Fibroblast of lung (primary cell): Measurements from ENCODE around the gene MUSTN1. TPM values are rescaled to one million over a fixed set of nuclear protein-coding genes. Genes with fewer than 3 reads are reported as not detected.

Experiments
- DNase-seq, 2 donors: peaks; one replicate each; pipeline versions ENCODE4 v3.0.0 to v3.0.0-alpha.2; 2010; ENCODE audit warnings: low read depth in 2 of 2
- H2AFZ ChIP-seq: 2 replicates; pipeline ENCODE4 v1.5.1; 2012; ENCODE audit warnings: low read length, control low read depth, inconsistent platforms
- H3K27ac ChIP-seq: 2 replicates; pipeline ENCODE4 v1.5.1; 2011; ENCODE audit warnings: low read length, control low read depth; ENCODE audit not compliant: insufficient read depth
- H3K27me3 ChIP-seq: 2 replicates; pipeline ENCODE4 v1.5.1; 2011; ENCODE audit warnings: mild to moderate bottlenecking, low read length; ENCODE audit not compliant: control insufficient read depth, insufficient read depth
- H3K36me3 ChIP-seq: 2 replicates; pipeline ENCODE4 v1.5.1; 2011; ENCODE audit warnings: low read length; ENCODE audit not compliant: control insufficient read depth, insufficient read depth
- H3K4me1 ChIP-seq: 2 replicates; pipeline ENCODE4 v1.5.1; 2011; ENCODE audit warnings: low read length; ENCODE audit not compliant: control insufficient read depth, insufficient read depth; ENCODE audit errors: extremely low read depth
- H3K4me2 ChIP-seq: 2 replicates; pipeline ENCODE4 v1.5.1; 2011; ENCODE audit warnings: low read length, control low read depth; ENCODE audit not compliant: insufficient read depth; ENCODE audit errors: extremely low read depth
- H3K4me3 ChIP-seq, 4 experiments: fragments of 200-600 bp in 1 of 4; sonication (generic) in 1 of 4; replicated peaks in 1 of 4; 2 replicates each; pipeline ENCODE4 v1.5.1; 2011 to 2016; ENCODE audit warnings: low read length in 4 of 4, low read depth in 3 of 4, mild to moderate bottlenecking in 3 of 4, control low read depth in 2 of 4, inconsistent platforms in 1 of 4, mixed read lengths in 1 of 4; ENCODE audit not compliant: insufficient read depth in 1 of 4; ENCODE audit errors: control extremely low read depth in 1 of 4
- H3K79me2 ChIP-seq: 2 replicates; pipeline ENCODE4 v1.5.1; 2012; ENCODE audit warnings: mild to moderate bottlenecking, low read length, inconsistent platforms; ENCODE audit not compliant: control insufficient read depth, insufficient read depth
- H3K9ac ChIP-seq: 2 replicates; pipeline ENCODE4 v1.5.1; 2011; ENCODE audit warnings: mild to moderate bottlenecking, low read length, control low read depth; ENCODE audit not compliant: insufficient read depth
- H3K9me3 ChIP-seq: 2 replicates; pipeline ENCODE4 v1.5.1; 2012; ENCODE audit warnings: low read depth, low read length; ENCODE audit not compliant: control insufficient read depth, insufficient read depth
- H4K20me1 ChIP-seq: 2 replicates; pipeline ENCODE4 v1.5.1; 2011; ENCODE audit warnings: low read length; ENCODE audit not compliant: control insufficient read depth, insufficient read depth; ENCODE audit errors: extremely low read depth
- EZH2 ChIP-seq: IDR thresholded peaks from 2 replicates; pipeline ENCODE4 v1.5.1; 2012; ENCODE audit warnings: low read length, control low read depth, mild to moderate bottlenecking; ENCODE audit errors: missing control alignments
- polyA plus RNA-seq, 2 donors: library from polyadenylated mRNA; depleted of rRNA in 1 of 2; stranded (reverse) in 1 of 2; unstranded in 1 of 2; fragments of >200 nt; gene quantifications; 2 replicates each; pipeline ENCODE4 v1.2.1, GENCODE V29; 2011 to 2012; ENCODE audit warnings: missing spikeins in 1 of 2
- total RNA-seq: library from RNA; depleted of rRNA; stranded (reverse); fragments of >200 nt; gene quantifications from 2 replicates; pipeline ENCODE4 v1.2.1, GENCODE V29; 2014
- TF ChIP-seq, protein P1 (sequence below), 2 donors: IDR thresholded peaks in 1 of 2; conservative IDR thresholded peaks in 1 of 2; 1 replicate in 1 of 2; 2 replicates in 1 of 2; pipeline ENCODE4 v1.5.1; 2011 to 2012; ENCODE audit warnings: low read length in 2 of 2, control low read depth in 1 of 2, inconsistent platforms in 1 of 2, low read depth in 1 of 2, mild to moderate bottlenecking in 1 of 2

MUSTN1 gene
- total and polyA plus RNA-seq, 2 donors (not counting 1 experiment from before 2014, with no cell fraction given), result 3.2 TPM; not detected in 1

DNA sequence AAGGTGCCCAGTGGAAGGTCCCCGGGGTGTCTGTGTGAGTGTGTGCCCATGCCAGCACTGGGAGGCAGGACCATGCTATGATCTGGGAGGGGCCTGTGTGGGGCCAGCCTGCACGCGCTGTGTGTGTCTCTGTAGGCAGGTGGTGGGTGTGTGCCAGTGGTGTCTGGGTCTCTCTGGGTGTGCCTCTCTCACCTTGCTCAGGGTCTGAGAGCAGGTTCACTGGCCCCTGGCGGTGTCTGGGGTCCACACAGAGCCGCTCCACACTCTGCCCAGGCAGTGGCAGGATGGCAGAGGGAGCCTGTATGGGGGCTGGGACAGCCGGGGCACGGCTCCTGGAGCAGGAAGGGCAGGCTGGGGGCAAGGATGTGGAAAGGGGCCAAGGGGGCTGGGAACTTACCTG lies 17.0 kb downstream of the MUSTN1 start:
- TF ChIP-seq, protein P1, sequence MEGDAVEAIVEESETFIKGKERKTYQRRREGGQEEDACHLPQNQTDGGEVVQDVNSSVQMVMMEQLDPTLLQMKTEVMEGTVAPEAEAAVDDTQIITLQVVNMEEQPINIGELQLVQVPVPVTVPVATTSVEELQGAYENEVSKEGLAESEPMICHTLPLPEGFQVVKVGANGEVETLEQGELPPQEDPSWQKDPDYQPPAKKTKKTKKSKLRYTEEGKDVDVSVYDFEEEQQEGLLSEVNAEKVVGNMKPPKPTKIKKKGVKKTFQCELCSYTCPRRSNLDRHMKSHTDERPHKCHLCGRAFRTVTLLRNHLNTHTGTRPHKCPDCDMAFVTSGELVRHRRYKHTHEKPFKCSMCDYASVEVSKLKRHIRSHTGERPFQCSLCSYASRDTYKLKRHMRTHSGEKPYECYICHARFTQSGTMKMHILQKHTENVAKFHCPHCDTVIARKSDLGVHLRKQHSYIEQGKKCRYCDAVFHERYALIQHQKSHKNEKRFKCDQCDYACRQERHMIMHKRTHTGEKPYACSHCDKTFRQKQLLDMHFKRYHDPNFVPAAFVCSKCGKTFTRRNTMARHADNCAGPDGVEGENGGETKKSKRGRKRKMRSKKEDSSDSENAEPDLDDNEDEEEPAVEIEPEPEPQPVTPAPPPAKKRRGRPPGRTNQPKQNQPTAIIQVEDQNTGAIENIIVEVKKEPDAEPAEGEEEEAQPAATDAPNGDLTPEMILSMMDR (conservative IDR thresholded peaks at IDR 0.05 in 1 of 2, IDR thresholded peaks at IDR 0.05 in 1 of 2; ENCODE audit: low read depth in 1 of 2, low read length in 2 of 2), result no peak
- no peak for TF ChIP-seq EZH2
- no peak for DNase-seq
- no peaks in the 10 kb centered on the region for H3K79me2 ChIP-seq
- no peak overlapping the region for H3K4me3 ChIP-seq
- H3K27ac ChIP-seq, result no peak overlapping the region
- H3K9me3 ChIP-seq, result no peaks in the 10 kb centered on the region
- H4K20me1 ChIP-seq, result no peaks in the 10 kb centered on the region
- H3K4me2 ChIP-seq, result no peak overlapping the region
- H3K36me3 ChIP-seq, result no peaks in the 10 kb centered on the region
- H3K27me3 ChIP-seq, result peaks cover 2% of the 10 kb centered on the region
- no peaks in the 10 kb centered on the region for H3K4me1 ChIP-seq
- H3K9ac ChIP-seq, result no peak overlapping the region
- H2AFZ ChIP-seq, result no peak overlapping the region

DNA sequence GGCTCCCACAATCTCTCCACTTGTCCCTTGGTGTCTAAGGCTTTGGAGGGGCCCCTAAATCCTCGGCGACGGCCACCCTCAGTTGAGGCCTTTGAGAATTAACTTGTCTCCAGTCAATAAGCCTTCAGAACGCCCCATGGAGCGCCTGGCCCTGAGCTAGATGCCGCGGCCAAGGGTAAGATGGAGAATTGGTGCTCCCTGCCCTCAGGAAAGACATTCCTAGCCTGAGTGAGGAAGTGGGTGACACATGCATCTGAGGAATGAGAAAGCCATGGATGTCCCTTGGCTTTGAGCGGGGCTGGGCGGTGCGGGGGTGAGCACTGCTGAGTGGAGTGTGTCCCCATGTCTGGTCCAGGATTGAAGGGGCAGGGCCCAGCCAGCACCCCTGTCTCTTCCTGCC lies 17.6 kb downstream of the MUSTN1 start:
- Histone ChIP-seq H3K27ac (no peak overlapping the region), H2AFZ (no peak overlapping the region), H3K36me3 (no peaks in the 10 kb centered on the region), H3K9ac (no peak overlapping the region), H3K4me1 (no peaks in the 10 kb centered on the region), H3K79me2 (no peaks in the 10 kb centered on the region), H4K20me1 (no peaks in the 10 kb centered on the region), H3K27me3 (peaks cover 2% of the 10 kb centered on the region), H3K4me2 (no peak overlapping the region), H3K9me3 (no peaks in the 10 kb centered on the region), H3K4me3 (no peak overlapping the region)
- TF ChIP-seq, protein P1 (conservative IDR thresholded peaks at IDR 0.05 in 1 of 2, IDR thresholded peaks at IDR 0.05 in 1 of 2; ENCODE audit: low read depth in 1 of 2, low read length in 2 of 2), result no peak
- no peak for TF ChIP-seq EZH2
- DNase-seq, result no peak

DNA sequence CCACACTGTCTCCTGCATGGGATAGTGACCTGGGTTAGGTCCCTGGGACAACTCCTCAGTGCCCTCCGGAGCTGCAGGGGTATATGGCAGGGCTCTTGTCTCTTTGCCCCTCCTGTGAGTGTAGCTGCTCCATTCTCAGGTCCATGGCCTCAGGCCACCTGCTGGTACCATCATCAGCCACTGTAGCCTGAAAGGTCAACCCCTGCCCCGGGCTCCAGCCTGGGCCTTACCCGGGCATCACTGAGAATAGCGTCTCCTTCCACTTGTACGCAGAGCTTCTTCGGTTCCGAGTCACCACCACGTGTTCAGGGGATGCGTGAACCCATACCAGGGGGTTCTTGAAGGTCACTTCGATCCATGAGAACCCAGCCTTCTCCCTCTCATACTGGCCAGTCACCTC lies 18.2 kb downstream of the MUSTN1 start:
- DNase-seq, result no peak
- H3K4me3 ChIP-seq, result no peak overlapping the region
- H3K9ac ChIP-seq, result no peak overlapping the region
- H3K4me1 ChIP-seq, result no peaks in the 10 kb centered on the region
- H3K27me3 ChIP-seq, result peaks cover 2% of the 10 kb centered on the region
- no peaks in the 10 kb centered on the region for H3K36me3 ChIP-seq
- H3K4me2 ChIP-seq, result no peak overlapping the region
- no peak overlapping the region for H2AFZ ChIP-seq
- H4K20me1 ChIP-seq, result no peaks in the 10 kb centered on the region
- H3K79me2 ChIP-seq, result no peaks in the 10 kb centered on the region
- H3K27ac ChIP-seq, result no peak overlapping the region
- TF ChIP-seq, protein P1 (conservative IDR thresholded peaks at IDR 0.05 in 1 of 2, IDR thresholded peaks at IDR 0.05 in 1 of 2; ENCODE audit: low read depth in 1 of 2, low read length in 2 of 2), result no peak
- no peak for TF ChIP-seq EZH2
- no peaks in the 10 kb centered on the region for H3K9me3 ChIP-seq
